HepG2 (cell line): ENCODE results near the gene BUB1B. TPM values are rescaled to one million over a fixed set of nuclear protein-coding genes. Genes with fewer than 3 reads are reported as not detected.

ENCODE experiments used
- ATAC-seq: fragments of 200-7000 bp; cut with Tn5 transposase; 3 replicates; pipeline ENCODE4 v1.9.1; 2020; ENCODE audit warnings: mild to moderate bottlenecking, moderate library complexity
- BruUV-seq: library from RNA; stranded (reverse); fragments of 400-500 nt; replicated peaks from 2 replicates; lab custom pipeline; 2021; lab: Mats Ljungman, UMichigan
- CTCF ChIA-PET: fragments of 300-600 bp; formaldehyde crosslinking; extraction: SDS; loops from one replicate; lab custom pipeline; 2021; ENCODE audit warnings: low total read pairs, inconsistent platforms, low intra/inter-chr PET ratio; lab: Yijun Ruan, JAX
- POLR2A ChIA-PET: fragments of 350-600 bp; sonication (Branson Sonifier 250); formaldehyde crosslinking; loops from one replicate; lab custom pipeline; 2020; ENCODE audit warnings: antibody characterized with exemption, inconsistent platforms; lab: Yijun Ruan, JAX
- DNase-seq: peaks from one replicate; pipeline ENCODE4 v3.0.0-alpha.2; 2015; ENCODE audit warnings: low spot score
- FAIRE-seq: peaks from 3 replicates; lab custom pipeline; 2011; peaks lifted over from hg19 to GRCh38; lab: Jason Lieb, UNC
- H2AFZ ChIP-seq: one replicate; pipeline ENCODE4 v1.6.1; 2011; ENCODE audit warnings: low read length, inconsistent platforms
- H3K27ac ChIP-seq: fragments of 300-600 bp; 3 replicates; pipeline ENCODE4 v1.8.0; 2011; ENCODE audit warnings: mixed run types, mild to moderate bottlenecking, mixed read lengths, low read length, inconsistent platforms; ENCODE audit not compliant: insufficient read depth; ENCODE audit errors: extremely low read length
- H3K27me3 ChIP-seq, 2 experiments: fragments of 200-600 bp in 1 of 2; 2 replicates in 1 of 2; 3 replicates in 1 of 2; pipeline versions ENCODE4 v1.6.0 to v1.8.0; 2011; ENCODE audit warnings: low read length in 2 of 2, mild to moderate bottlenecking in 2 of 2, moderate library complexity in 2 of 2, inconsistent platforms in 1 of 2; ENCODE audit not compliant: insufficient read depth in 2 of 2, control insufficient read depth in 1 of 2
- H3K36me3 ChIP-seq, 2 experiments: fragments of 200-600 bp in 1 of 2; replicated peaks in 1 of 2; 2 replicates in 1 of 2; 3 replicates in 1 of 2; pipeline versions ENCODE4 v1.5.1 to v1.8.0; 2011; ENCODE audit warnings: low read length in 2 of 2, inconsistent platforms in 1 of 2; ENCODE audit not compliant: insufficient read depth in 2 of 2, control insufficient read depth in 1 of 2
- H3K4me1 ChIP-seq: 2 replicates; pipeline ENCODE4 v1.5.1; 2012; ENCODE audit warnings: low read length, inconsistent platforms; ENCODE audit not compliant: insufficient read depth
- H3K4me2 ChIP-seq: 2 replicates; pipeline ENCODE4 v1.6.0; 2011; ENCODE audit warnings: low read depth, low read length, inconsistent platforms
- H3K4me3 ChIP-seq, 3 experiments: fragments of 200-600 bp in 1 of 3; sonication (generic), shearing (Covaris generic) in 1 of 3; replicated peaks in 1 of 3; 2 replicates each; pipeline ENCODE4 v1.5.1; 2011 to 2016; ENCODE audit warnings: low read length in 3 of 3, inconsistent platforms in 2 of 3, low read depth in 2 of 3, mild to moderate bottlenecking in 2 of 3, control low read depth in 1 of 3, mixed read lengths in 1 of 3; ENCODE audit not compliant: insufficient read depth in 1 of 3
- H3K79me2 ChIP-seq: one replicate; pipeline ENCODE4 v1.6.1; 2011; ENCODE audit warnings: low read length, inconsistent platforms; ENCODE audit not compliant: insufficient read depth
- H3K9ac ChIP-seq: 2 replicates; pipeline ENCODE4 v1.6.0; 2011; ENCODE audit warnings: mild to moderate bottlenecking, low read depth, low read length, inconsistent platforms; ENCODE audit not compliant: insufficient read depth
- H3K9me3 ChIP-seq: 2 replicates; pipeline ENCODE4 v1.5.1; 2012; ENCODE audit warnings: mild to moderate bottlenecking, low read length
- H4K20me1 ChIP-seq: 2 replicates; pipeline ENCODE4 v1.6.0; 2011; ENCODE audit warnings: inconsistent platforms, mild to moderate bottlenecking, low read length, moderate library complexity; ENCODE audit not compliant: insufficient read depth
- CAMTA2 ChIP-seq: sonication (generic); formaldehyde crosslinking; IDR thresholded peaks from 2 replicates; pipeline ENCODE4 v1.4.0; 2020; ENCODE audit warnings: mild to moderate bottlenecking, missing genetic modification reagents, borderline replicate concordance
- CBX1 ChIP-seq: IDR thresholded peaks from one replicate; pipeline ENCODE4 v1.6.1; 2016; ENCODE audit warnings: antibody characterized with exemption, low read depth
- FIP1L1 ChIP-seq: fragments of 200-400 bp; formaldehyde crosslinking; IDR thresholded peaks from 2 replicates; pipeline ENCODE4 v1.6.1; 2018; ENCODE audit warnings: low read depth, mild to moderate bottlenecking, low read length, moderate library complexity, borderline replicate concordance; ENCODE audit not compliant: insufficient read depth
- NFE2L2 ChIP-seq: fragments of 150-350 bp; IDR thresholded peaks from 2 replicates; pipeline ENCODE4 v1.6.1; 2014; ENCODE audit warnings: low read length
- RELA ChIP-seq: sonication (generic); formaldehyde crosslinking; IDR thresholded peaks from 2 replicates; pipeline ENCODE4 v1.4.0; 2020; ENCODE audit warnings: missing genetic modification reagents
- SAP130 ChIP-seq: IDR thresholded peaks from 2 replicates; pipeline ENCODE4 v1.6.1; 2016; ENCODE audit warnings: low read depth
- SKI ChIP-seq: fragments of 450-650 bp; IDR thresholded peaks from one replicate; pipeline ENCODE4 v1.6.1; 2018; ENCODE audit warnings: mild to moderate bottlenecking; ENCODE audit not compliant: partially characterized antibody
- WIZ ChIP-seq: sonication (generic); formaldehyde crosslinking; IDR thresholded peaks from 2 replicates; pipeline ENCODE4 v1.5.1; 2020; ENCODE audit warnings: mild to moderate bottlenecking, missing genetic modification reagents
- ZNF510 ChIP-seq: sonication (generic); formaldehyde crosslinking; IDR thresholded peaks from 2 replicates; pipeline ENCODE4 v1.4.0; 2020; ENCODE audit warnings: low read depth, mild to moderate bottlenecking, missing genetic modification reagents
- ZNF605 ChIP-seq: sonication (generic); formaldehyde crosslinking; IDR thresholded peaks from 2 replicates; pipeline ENCODE4 v1.8.0; 2022; ENCODE audit warnings: mild to moderate bottlenecking, missing genetic modification reagents
- ZNF615 ChIP-seq: sonication (generic); formaldehyde crosslinking; IDR thresholded peaks from 2 replicates; pipeline ENCODE4 v1.5.0; 2020; ENCODE audit warnings: mild to moderate bottlenecking, missing genetic modification reagents, borderline replicate concordance
- WGBS: methylation state at CpG from one replicate; pipeline ENCODE4 v1.1.6; 2017; ENCODE audit warnings: low lambda C conversion rate; 5-methylcytosine and 5-hydroxymethylcytosine counted together
- in situ Hi-C: cut with HindIII; loops from 2 replicates; pipeline ENCODE4 v1.10.0; 2017; ENCODE audit warnings: low pct_unique_long_range_greater_than_20kb; ENCODE audit not compliant: extremely low pct_ligation_motif_present
- intact Hi-C: fragments of 100-400 bp; cut with micrococcal nuclease; formaldehyde crosslinking; loops from one replicate; pipeline ENCODE4 v1.10.0; 2022; ENCODE audit not compliant: unreplicated experiment
- polyA plus RNA-seq, 8 experiments: library from polyadenylated mRNA; depleted of rRNA in 3 of 8; stranded (reverse) in 7 of 8; unstranded in 1 of 8; fragments of >200 nt; fragmentation: Illumina TruSeq in 4 of 8; extraction: Trizol in 4 of 8; gene quantifications; 2 replicates each; pipeline versions ENCODE4 v1.2.1 to v1.2.3, GENCODE V29; 2011 to 2016; ENCODE audit warnings: low read depth in 4 of 8, missing spikeins in 1 of 8, mixed read lengths in 1 of 8; ENCODE audit not compliant: insufficient read depth in 1 of 8
- total RNA-seq, 5 experiments: library from RNA; depleted of rRNA; stranded (reverse); fragments of >200 nt; fragmentation: Illumina TruSeq; extraction: Trizol; gene quantifications; 2 replicates each; pipeline ENCODE4 v1.2.3, GENCODE V29; 2016; ENCODE audit warnings: low read depth in 1 of 5
- TF ChIP-seq, protein P1 (sequence below): sonication (generic); formaldehyde crosslinking; IDR thresholded peaks from 2 replicates; pipeline ENCODE4 v1.5.0; 2020; ENCODE audit warnings: missing genetic modification reagents
- TF ChIP-seq, protein P2 (sequence below): sonication (generic); formaldehyde crosslinking; IDR thresholded peaks from 2 replicates; pipeline ENCODE4 v1.4.0; 2020; ENCODE audit warnings: missing genetic modification reagents

Gene BUB1B
- total and polyA plus RNA-seq, 2 of the 13 experiments (the other 11 are each of a cell fraction or from before 2014, with no cell fraction given) = 26.2 to 63.5 TPM

DNA sequence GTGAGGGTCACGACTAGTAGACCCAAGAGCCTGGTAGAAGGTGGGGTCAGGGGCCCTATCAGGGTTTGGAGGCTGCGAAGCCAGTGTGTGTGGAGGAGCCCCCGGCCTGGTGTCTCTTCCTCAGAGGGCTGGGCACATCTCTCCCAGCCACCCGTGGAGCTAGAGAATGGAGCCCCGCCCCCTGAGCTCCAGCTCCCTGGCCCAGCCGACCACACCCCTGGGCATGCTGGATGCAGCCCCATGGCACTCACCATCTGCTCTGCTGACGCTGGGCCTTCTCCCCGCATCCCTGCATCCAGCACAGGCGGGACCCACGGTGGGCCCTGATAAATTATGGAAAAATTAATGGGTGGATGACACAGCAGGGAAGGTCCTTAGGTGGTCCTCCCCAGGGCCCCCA lies 104.5 kb downstream of the BUB1B start:
- H2AFZ ChIP-seq = no peak overlapping the region
- H3K79me2 ChIP-seq = no peaks in the 10 kb centered on the region
- no peaks in the 10 kb centered on the region for H3K9me3 ChIP-seq
- POLR2A ChIA-PET = no interaction called here
- intact Hi-C loops = no loop called here
- BruUV-seq = no TSS peak
- WGBS = 62% methylated on average over 3 of the region's 10 CpGs
- no peak for ATAC-seq
- H3K4me2 ChIP-seq = no peak overlapping the region
- no peak for TF ChIP-seq ZNF605 (CRISPR knock-in tag)
- TF ChIP-seq ZNF510 (CRISPR knock-in tag) = no peak
- TF ChIP-seq NFE2L2 = no peak
- no peak for TF ChIP-seq ZNF615 (CRISPR knock-in tag)
- no peak for TF ChIP-seq CAMTA2 (CRISPR knock-in tag)
- TF ChIP-seq SAP130 (CRISPR knock-in tag) = no peak
- TF ChIP-seq, protein P1, sequence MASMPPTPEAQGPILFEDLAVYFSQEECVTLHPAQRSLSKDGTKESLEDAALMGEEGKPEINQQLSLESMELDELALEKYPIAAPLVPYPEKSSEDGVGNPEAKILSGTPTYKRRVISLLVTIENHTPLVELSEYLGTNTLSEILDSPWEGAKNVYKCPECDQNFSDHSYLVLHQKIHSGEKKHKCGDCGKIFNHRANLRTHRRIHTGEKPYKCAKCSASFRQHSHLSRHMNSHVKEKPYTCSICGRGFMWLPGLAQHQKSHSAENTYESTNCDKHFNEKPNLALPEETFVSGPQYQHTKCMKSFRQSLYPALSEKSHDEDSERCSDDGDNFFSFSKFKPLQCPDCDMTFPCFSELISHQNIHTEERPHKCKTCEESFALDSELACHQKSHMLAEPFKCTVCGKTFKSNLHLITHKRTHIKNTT (CRISPR knock-in tag) = no peak
- TF ChIP-seq SKI = no peak
- no peak for TF ChIP-seq WIZ (CRISPR knock-in tag)
- TF ChIP-seq, all 625 proteins: peak for 0
- no peak overlapping the region for H3K4me3 ChIP-seq
- peaks cover 6 to 39% of the 10 kb centered on the region in 2 experiments; a peak in 4 of 5 replicates for H3K27me3 ChIP-seq
- no peaks in the 10 kb centered on the region for H3K4me1 ChIP-seq
- in situ Hi-C loops = no loop called here
- H3K36me3 ChIP-seq = no peaks in the 10 kb centered on the region
- H3K27ac ChIP-seq = no peak overlapping the region
- CTCF ChIA-PET = no interaction called here
- H4K20me1 ChIP-seq = no peaks in the 10 kb centered on the region
- FAIRE-seq (no peak), DNase-seq (no peak)
- H3K9ac ChIP-seq = no peak overlapping the region

DNA sequence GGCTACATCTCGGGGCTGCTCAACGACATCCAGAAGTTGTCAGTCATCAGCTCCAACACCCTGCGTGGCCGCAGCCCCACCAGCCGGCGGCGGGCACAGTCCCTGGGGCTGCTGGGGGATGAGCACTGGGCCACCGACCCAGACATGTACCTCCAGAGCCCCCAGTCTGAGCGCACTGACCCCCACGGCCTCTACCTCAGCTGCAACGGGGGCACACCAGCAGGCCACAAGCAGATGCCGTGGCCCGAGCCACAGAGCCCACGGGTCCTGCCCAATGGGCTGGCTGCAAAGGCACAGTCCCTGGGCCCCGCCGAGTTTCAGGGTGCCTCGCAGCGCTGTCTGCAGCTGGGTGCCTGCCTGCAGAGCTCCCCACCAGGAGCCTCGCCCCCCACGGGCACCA lies 105.0 kb downstream of the BUB1B start:
- no peaks in the 10 kb centered on the region for H3K4me1 ChIP-seq
- H2AFZ ChIP-seq = no peak overlapping the region
- no peak overlapping the region for H3K9ac ChIP-seq
- no peak overlapping the region for H3K4me3 ChIP-seq
- 57% methylated on average over 2 of the region's 20 CpGs for WGBS
- TF ChIP-seq CBX1 (no peak), FIP1L1 (no peak), RELA (CRISPR knock-in tag) (no peak)
- TF ChIP-seq, protein P2, sequence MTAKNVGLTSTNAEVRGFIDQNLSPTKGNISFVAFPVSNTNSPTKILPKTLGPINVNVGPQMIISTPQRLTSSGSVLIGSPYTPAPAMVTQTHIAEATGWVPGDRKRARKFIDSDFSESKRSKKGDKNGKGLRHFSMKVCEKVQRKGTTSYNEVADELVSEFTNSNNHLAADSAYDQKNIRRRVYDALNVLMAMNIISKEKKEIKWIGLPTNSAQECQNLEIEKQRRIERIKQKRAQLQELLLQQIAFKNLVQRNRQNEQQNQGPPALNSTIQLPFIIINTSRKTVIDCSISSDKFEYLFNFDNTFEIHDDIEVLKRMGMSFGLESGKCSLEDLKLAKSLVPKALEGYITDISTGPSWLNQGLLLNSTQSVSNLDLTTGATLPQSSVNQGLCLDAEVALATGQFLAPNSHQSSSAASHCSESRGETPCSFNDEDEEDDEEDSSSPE (CRISPR knock-in tag) = no peak
- CTCF ChIA-PET = no interaction called here
- H3K79me2 ChIP-seq = no peaks in the 10 kb centered on the region
- BruUV-seq = no TSS peak
- intact Hi-C loops (no loop called here), in situ Hi-C loops (no loop called here)
- H3K27ac ChIP-seq = no peak overlapping the region
- no peak overlapping the region for H3K4me2 ChIP-seq
- no peaks in the 10 kb centered on the region for H3K36me3 ChIP-seq
- FAIRE-seq (no peak), DNase-seq (no peak), ATAC-seq (no peak)
- peaks cover 6 to 44% of the 10 kb centered on the region in 2 experiments; a peak in 4 of 5 replicates for H3K27me3 ChIP-seq
- POLR2A ChIA-PET = no interaction called here
- no peaks in the 10 kb centered on the region for H3K9me3 ChIP-seq
- H4K20me1 ChIP-seq = no peaks in the 10 kb centered on the region
